SK-N-MC (cell line): ENCODE results near the gene RIT2.

Source experiments
- EZH2 ChIP-seq: fragments of 200-600 bp; sonication (generic); IDR thresholded peaks from one replicate; pipeline ENCODE4 v1.6.1; 2017; ENCODE audit warnings: antibody characterized with exemption
- POLR2AphosphoS5 ChIP-seq: IDR thresholded peaks from 2 replicates; pipeline ENCODE4 v1.6.1; 2012; ENCODE audit warnings: mild to moderate bottlenecking, low read depth, low read length, borderline replicate concordance

- no peak for TF ChIP-seq EZH2
- TF ChIP-seq POLR2AphosphoS5 = no peak
Measured at GRCh38 chr18:43116699-43117294, 1.3 kb upstream of the RIT2 start.
